HFFc6 (cell line): Measurements from ENCODE around the gene MPPE1. TPM values are rescaled to one million over a fixed set of nuclear protein-coding genes. Genes with fewer than 3 reads are reported as not detected.

Experiments used
- DNase-seq: peaks from one replicate; pipeline ENCODE4 v3.0.0-alpha.2; 2018
- H3K27ac Mint-ChIP-seq: 2 replicates; pipeline ENCODE4 v1.8.0; 2020; ENCODE audit warnings: mild to moderate bottlenecking, mixed read lengths
- H3K27me3 Mint-ChIP-seq: 2 replicates; pipeline ENCODE4 v1.8.0; 2021; ENCODE audit warnings: mild to moderate bottlenecking, moderate library complexity, mixed read lengths; ENCODE audit not compliant: insufficient read depth
- H3K36me3 Mint-ChIP-seq: 2 replicates; pipeline ENCODE4 v1.8.0; 2021; ENCODE audit warnings: low read depth, mixed read lengths
- H3K4me1 Mint-ChIP-seq: 2 replicates; pipeline ENCODE4 v1.8.0; 2020; ENCODE audit warnings: low read depth, mixed read lengths
- H3K4me3 Mint-ChIP-seq: 2 replicates; pipeline ENCODE4 v1.8.0; 2020; ENCODE audit warnings: mild to moderate bottlenecking, moderate library complexity, mixed read lengths
- H3K9me3 Mint-ChIP-seq: 2 replicates; pipeline ENCODE4 v1.8.0; 2020; ENCODE audit warnings: mild to moderate bottlenecking, mixed read lengths
- total RNA-seq, 6 experiments: library from RNA; stranded (reverse); fragmentation: NEBNext Ultra II Directional; extraction: Animal tissue kit (Norgen Biotek cat#: 25700); gene quantifications; 2 replicates in 1 of 6; 3 replicates in 5 of 6; pipeline ENCODE4 v1.2.3, GENCODE V29; 2021
- TF ChIP-seq, protein P1 (sequence below): fragments of 200-600 bp; sonication (generic); IDR thresholded peaks from 2 replicates; pipeline ENCODE4 v1.5.0; 2021; ENCODE audit warnings: antibody characterized with exemption, mild to moderate bottlenecking

MPPE1 gene
- total RNA-seq, 6 experiments from 2014 or later: 23.5 to 28.2 (median 26.0) TPM

DNA sequence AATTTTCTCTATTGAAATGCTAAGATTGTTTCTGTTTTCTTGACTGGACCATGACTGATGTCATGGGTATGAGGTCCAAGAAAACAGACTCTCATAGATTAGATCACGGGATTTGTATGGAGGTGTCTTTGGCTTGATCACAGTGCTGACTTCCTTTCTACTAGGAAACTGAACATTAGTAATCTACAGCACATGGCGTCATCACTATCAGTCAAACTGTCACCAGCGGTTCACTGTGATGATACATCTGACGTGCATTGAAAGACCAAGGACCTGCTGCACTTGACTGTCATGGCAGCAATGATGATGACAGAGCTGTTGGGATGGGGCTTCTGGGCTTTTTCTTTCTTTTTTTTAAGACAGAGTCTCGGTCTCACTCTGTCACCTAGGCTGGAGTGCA is 45.0 kb upstream of the MPPE1 start:
- TF ChIP-seq, protein P1, sequence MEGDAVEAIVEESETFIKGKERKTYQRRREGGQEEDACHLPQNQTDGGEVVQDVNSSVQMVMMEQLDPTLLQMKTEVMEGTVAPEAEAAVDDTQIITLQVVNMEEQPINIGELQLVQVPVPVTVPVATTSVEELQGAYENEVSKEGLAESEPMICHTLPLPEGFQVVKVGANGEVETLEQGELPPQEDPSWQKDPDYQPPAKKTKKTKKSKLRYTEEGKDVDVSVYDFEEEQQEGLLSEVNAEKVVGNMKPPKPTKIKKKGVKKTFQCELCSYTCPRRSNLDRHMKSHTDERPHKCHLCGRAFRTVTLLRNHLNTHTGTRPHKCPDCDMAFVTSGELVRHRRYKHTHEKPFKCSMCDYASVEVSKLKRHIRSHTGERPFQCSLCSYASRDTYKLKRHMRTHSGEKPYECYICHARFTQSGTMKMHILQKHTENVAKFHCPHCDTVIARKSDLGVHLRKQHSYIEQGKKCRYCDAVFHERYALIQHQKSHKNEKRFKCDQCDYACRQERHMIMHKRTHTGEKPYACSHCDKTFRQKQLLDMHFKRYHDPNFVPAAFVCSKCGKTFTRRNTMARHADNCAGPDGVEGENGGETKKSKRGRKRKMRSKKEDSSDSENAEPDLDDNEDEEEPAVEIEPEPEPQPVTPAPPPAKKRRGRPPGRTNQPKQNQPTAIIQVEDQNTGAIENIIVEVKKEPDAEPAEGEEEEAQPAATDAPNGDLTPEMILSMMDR: no peak
- DNase-seq: no peak
- Mint-ChIP-seq H3K27me3 (no peaks in the 10 kb centered on the region), H3K9me3 (peaks cover 24% of the 10 kb centered on the region), H3K27ac (no peak overlapping the region), H3K4me1 (peaks cover 40% of the 10 kb centered on the region), H3K4me3 (no peak overlapping the region), H3K36me3 (peaks cover 16% of the 10 kb centered on the region)

DNA sequence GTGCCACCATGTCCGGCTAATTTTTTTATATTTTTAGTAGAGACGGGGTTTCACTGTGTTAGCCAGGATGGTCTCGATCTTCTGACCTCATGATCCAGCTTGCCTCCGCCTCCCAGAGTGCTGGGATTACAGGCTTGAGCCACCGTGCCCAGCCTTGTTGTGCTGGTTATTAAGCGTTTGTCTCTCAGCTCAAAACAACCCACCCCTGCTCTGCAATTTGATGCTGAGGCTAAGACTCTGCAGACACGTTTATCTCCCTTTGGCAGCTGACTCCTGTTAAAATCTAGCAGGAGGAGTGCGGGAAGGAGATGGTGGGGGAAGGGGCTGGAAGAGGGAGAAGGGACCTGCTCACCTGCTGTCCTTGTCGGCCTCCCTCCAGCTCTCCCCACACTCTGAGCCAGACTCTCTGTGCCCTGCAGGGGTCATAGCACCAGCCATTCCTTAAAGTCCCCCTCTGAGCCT is 43.3 kb upstream of the MPPE1 start:
- Mint-ChIP-seq H3K4me1 (peaks cover 55% of the 10 kb centered on the region), H3K36me3 (peaks cover under 1% of the 10 kb centered on the region), H3K27ac (no peak overlapping the region), H3K27me3 (no peaks in the 10 kb centered on the region), H3K9me3 (peaks cover 7% of the 10 kb centered on the region), H3K4me3 (no peak overlapping the region)
- DNase-seq: no peak
- TF ChIP-seq, protein P1: no peak

DNA sequence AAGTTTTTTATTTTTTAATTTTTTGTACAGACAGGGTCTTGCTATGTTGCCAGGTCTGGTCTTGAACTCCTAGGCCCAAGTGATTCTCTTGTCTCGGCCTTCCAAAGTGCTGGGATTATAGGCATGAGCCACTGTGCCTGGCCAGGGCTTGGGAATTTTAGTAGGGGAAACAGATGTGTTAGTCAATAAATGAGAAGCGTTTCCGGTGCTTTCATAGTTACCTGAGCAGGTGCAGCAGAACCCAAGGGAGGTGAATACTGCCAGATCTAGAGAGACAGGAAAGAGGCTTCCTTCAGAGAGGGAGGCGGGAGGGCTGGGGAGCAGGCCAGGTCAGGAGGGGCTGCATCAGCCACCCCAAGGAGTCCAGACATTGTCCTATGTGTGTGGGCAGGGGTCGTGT is 42.7 kb upstream of the MPPE1 start:
- peaks cover 5% of the 10 kb centered on the region for H3K9me3 Mint-ChIP-seq
- DNase-seq: no peak
- peaks cover 60% of the 10 kb centered on the region for H3K4me1 Mint-ChIP-seq
- TF ChIP-seq, protein P1: no peak
- no peaks in the 10 kb centered on the region for H3K36me3 Mint-ChIP-seq
- no peaks in the 10 kb centered on the region for H3K27me3 Mint-ChIP-seq
- H3K27ac Mint-ChIP-seq: no peak overlapping the region
- H3K4me3 Mint-ChIP-seq: no peak overlapping the region

DNA sequence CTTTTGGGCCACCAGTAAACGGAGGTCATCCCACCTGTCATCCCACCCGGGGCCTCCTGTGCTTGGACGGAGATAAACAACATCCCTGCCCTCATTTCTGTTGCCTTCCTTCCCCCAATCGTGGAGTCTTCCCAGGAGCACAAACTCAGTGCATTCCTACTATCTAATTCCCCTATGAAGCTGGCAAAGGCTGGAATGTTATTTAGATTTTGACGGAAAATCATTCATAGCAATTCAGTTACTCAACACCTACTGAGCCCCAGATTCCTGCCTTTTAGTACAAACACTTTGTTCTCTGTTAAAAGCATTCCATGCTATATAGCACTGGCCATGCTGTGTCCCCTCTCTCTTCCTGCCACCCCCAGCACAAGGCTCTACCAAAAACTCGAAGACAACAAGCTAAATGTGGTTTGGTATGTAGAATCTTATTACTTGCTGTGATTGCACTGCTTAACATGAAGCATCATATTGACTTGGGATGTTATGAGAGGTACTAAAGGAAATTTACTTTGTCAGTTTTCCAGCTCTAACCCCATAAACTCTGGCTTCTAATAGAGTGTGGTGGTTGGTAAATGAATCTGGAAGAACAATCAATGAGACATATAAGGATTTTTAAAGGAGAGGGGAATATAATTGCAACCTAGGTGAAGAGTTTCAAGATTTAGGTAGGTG is 40.9 kb upstream of the MPPE1 start:
- Mint-ChIP-seq H3K27ac (peak overlapping the region; percentile 64), H3K27me3 (no peaks in the 10 kb centered on the region; the same call in 1 of the 2 replicates), H3K4me1 (peaks cover 42% of the 10 kb centered on the region), H3K9me3 (no peaks in the 10 kb centered on the region), H3K4me3 (peak overlapping the region; percentile 54), H3K36me3 (no peaks in the 10 kb centered on the region)
- TF ChIP-seq, protein P1: no peak
- peak; percentile 36 for DNase-seq

DNA sequence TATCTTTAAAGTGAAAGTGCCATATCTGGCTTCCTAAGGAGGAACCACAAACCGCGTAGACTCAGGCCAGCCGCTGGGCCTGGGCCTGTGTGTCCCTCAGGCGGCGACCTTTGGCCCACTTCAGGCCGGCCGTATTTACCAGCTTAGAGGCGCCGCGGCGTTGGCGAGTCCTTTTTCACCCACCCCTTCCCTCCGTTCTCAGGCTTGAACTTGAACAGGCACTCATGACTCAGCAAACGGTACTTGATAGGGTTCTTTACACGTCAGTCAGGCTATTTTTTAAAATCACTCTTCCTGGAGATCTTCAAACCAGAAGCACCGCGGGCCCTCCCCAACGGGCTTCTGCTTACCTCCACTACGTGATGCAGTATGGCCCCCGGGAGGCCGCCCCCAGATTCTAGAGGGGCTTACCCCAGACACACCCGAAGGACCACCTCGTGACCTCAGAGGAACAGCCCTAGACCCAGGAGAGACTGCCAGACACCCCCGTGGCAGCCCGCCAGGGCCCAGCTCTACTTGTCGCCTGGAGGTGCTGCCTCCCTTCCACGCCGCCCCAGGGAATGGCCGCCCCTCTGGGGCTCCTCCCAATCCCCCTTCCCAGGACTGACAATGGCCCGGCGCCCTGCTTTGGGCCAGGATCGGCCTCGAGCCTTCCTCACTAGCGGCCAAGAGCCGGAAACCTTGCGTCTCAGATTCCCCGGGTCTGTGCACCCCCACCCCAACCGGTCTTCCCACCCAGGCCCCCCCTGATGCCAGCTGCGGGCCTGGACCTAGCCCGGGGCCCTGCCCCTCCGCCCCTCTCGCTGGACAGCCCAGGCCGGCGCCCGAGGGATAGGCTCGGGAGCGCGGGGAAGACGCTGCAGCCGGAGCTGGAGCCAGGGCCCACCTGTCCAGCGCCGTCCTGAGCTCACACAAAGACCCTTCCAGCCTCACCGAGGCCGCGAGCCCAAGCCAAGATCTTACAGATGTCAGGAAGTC is 39.4 kb upstream of the MPPE1 start:
- Mint-ChIP-seq H3K9me3 (no peaks in the 10 kb centered on the region), H3K4me3 (peak overlapping the region; percentile 89), H3K4me1 (peaks cover 40% of the 10 kb centered on the region), H3K36me3 (no peaks in the 10 kb centered on the region), H3K27ac (peak overlapping the region; percentile 98), H3K27me3 (no peaks in the 10 kb centered on the region; the same call in 1 of the 2 replicates)
- TF ChIP-seq, protein P1: no peak; the same call in 1 of the 2 replicates
- DNase-seq: peak; percentile 98
